ENCODE measurements around the gene GNB5. TPM values are rescaled to one million over a fixed set of nuclear protein-coding genes. Genes with fewer than 3 reads are reported as not detected.

GNB5 gene
- total RNA-seq, 1 experiment from 2014 or later: 58.7 TPM

GRCh38 chr15:52196891-52197290, 5.7 kb upstream of the GNB5 start:
- no peak for ATAC-seq
- no peak overlapping the region for H3K4me3 ChIP-seq (ENCODE audit: low read depth in 2 of 2, low read length in 2 of 2)
- H3K4me1 ChIP-seq (ENCODE audit: control insufficient read depth, insufficient read depth, low read length): no peaks in the 10 kb centered on the region
- intact Hi-C loops (cut with micrococcal nuclease; ENCODE audit: unreplicated experiment) (no loop called here), in situ Hi-C loops (cut with HindIII; ENCODE audit: low pct_unique_long_range_greater_than_20kb, low sequenced_read_pairs) (no loop called here)
- H3K9me3 ChIP-seq (ENCODE audit: control insufficient read depth, insufficient read depth, low read depth, low read length): no peaks in the 10 kb centered on the region
- TF ChIP-seq CTCF (IDR thresholded peaks at IDR 0.05): no peak
- no peak for TF ChIP-seq REST (IDR thresholded peaks at IDR 0.05; ENCODE audit: insufficient read depth in 1 of 2, low read depth in 2 of 2, low read length in 1 of 2)
- no peak for TF ChIP-seq TCF7L2 (IDR thresholded peaks at IDR 0.05; ENCODE audit: low read depth, low read length)
- no peak for TF ChIP-seq POLR2AphosphoS5 (IDR thresholded peaks at IDR 0.05; ENCODE audit: low read depth, low read length)
- no peak for TF ChIP-seq SIN3A (IDR thresholded peaks at IDR 0.05; ENCODE audit: borderline replicate concordance, insufficient read depth, low read depth, low read length)
- ChIA-PET POLR2A (no interaction called here), CTCF (no interaction called here)
- no peaks in the 10 kb centered on the region for H3K27me3 ChIP-seq (ENCODE audit: control insufficient read depth, insufficient read depth, low read length)
- H3K36me3 ChIP-seq (ENCODE audit: control insufficient read depth, insufficient read depth, low read length): no peaks in the 10 kb centered on the region
- no peak for DNase-seq (ENCODE audit: low read depth, low spot score)
- BruUV-seq (replicated peaks): no TSS peak
- no peak overlapping the region for H3K27ac ChIP-seq (ENCODE audit: low read length)

GRCh38 chr15:52193791-52194190, 2.6 kb upstream of the GNB5 start:
- no peaks in the 10 kb centered on the region for H3K36me3 ChIP-seq (ENCODE audit: control insufficient read depth, insufficient read depth, low read length)
- ChIA-PET CTCF (interaction anchor here (1.3 kb wide), 1 partner anchor 9 kb away, joined by 3 read pairs; no protein-coding TSS in a partner anchor), POLR2A (no interaction called here)
- no peak overlapping the region for H3K4me3 ChIP-seq (ENCODE audit: low read depth in 2 of 2, low read length in 2 of 2)
- no peak overlapping the region for H3K27ac ChIP-seq (ENCODE audit: low read length)
- H3K27me3 ChIP-seq (ENCODE audit: control insufficient read depth, insufficient read depth, low read length): no peaks in the 10 kb centered on the region
- BruUV-seq (replicated peaks): no TSS peak
- ATAC-seq (no peak), DNase-seq (ENCODE audit: low read depth, low spot score) (no peak)
- TF ChIP-seq SIN3A (IDR thresholded peaks at IDR 0.05; ENCODE audit: borderline replicate concordance, insufficient read depth, low read depth, low read length) (no peak), REST (IDR thresholded peaks at IDR 0.05; ENCODE audit: insufficient read depth in 1 of 2, low read depth in 2 of 2, low read length in 1 of 2) (no peak), POLR2AphosphoS5 (IDR thresholded peaks at IDR 0.05; ENCODE audit: low read depth, low read length) (no peak), TCF7L2 (IDR thresholded peaks at IDR 0.05; ENCODE audit: low read depth, low read length) (no peak), CTCF (IDR thresholded peaks at IDR 0.05) (no peak)
- no peaks in the 10 kb centered on the region for H3K4me1 ChIP-seq (ENCODE audit: control insufficient read depth, insufficient read depth, low read length)
- in situ Hi-C loops (cut with HindIII; ENCODE audit: low pct_unique_long_range_greater_than_20kb, low sequenced_read_pairs) (no loop called here), intact Hi-C loops (cut with micrococcal nuclease; ENCODE audit: unreplicated experiment) (no loop called here)
- H3K9me3 ChIP-seq (ENCODE audit: control insufficient read depth, insufficient read depth, low read depth, low read length): no peaks in the 10 kb centered on the region

Data from Panc1 (cell line).